H1 (cell line): ENCODE measurements around the gene LRP8. TPM values are rescaled to one million over a fixed set of nuclear protein-coding genes. Genes with fewer than 3 reads are reported as not detected.

Experiments used
- CTCF ChIA-PET: fragments of 300-600 bp; sonication (Branson Sonifier 250); formaldehyde crosslinking; loops from one replicate; lab custom pipeline; 2021; ENCODE audit not compliant: partially characterized antibody; lab: Charles Lee
- POLR2A ChIA-PET: fragments of 300-600 bp; sonication (Branson Sonifier 250); formaldehyde crosslinking; loops from one replicate; lab custom pipeline; 2021; ENCODE audit warnings: inconsistent platforms; ENCODE audit not compliant: partially characterized antibody; lab: Charles Lee
- DNase-seq, 2 experiments: peaks; one replicate each; pipeline versions ENCODE4 v3.0.0 to v3.0.0-alpha.2; 2010 to 2022; ENCODE audit warnings: low spot score in 2 of 2, low read depth in 1 of 2, mixed read lengths in 1 of 2
- FAIRE-seq: peaks from 2 replicates; lab custom pipeline; 2011; peaks lifted over from hg19 to GRCh38; lab: Jason Lieb, UNC
- H2AFZ ChIP-seq: 2 replicates; pipeline ENCODE4 v1.8.1; 2012; ENCODE audit warnings: low read length, inconsistent platforms
- H2AK5ac ChIP-seq: 2 replicates; pipeline ENCODE4 v1.6.1; 2013; ENCODE audit warnings: low read depth, low read length
- H2BK120ac ChIP-seq: replicated peaks from 2 replicates; pipeline ENCODE3; 2013; ENCODE audit warnings: low read depth, low read length, inconsistent platforms
- H2BK12ac ChIP-seq: 2 replicates; pipeline ENCODE4 v1.6.1; 2013; ENCODE audit warnings: low read depth, low read length
- H2BK15ac ChIP-seq: 2 replicates; pipeline ENCODE4 v1.6.1; 2013; ENCODE audit warnings: low read length
- H2BK20ac ChIP-seq: 2 replicates; pipeline ENCODE4 v1.6.1; 2013; ENCODE audit warnings: low read length
- H2BK5ac ChIP-seq: 2 replicates; pipeline ENCODE4 v1.6.1; 2013; ENCODE audit warnings: low read depth, low read length
- H3K14ac ChIP-seq: 2 replicates; pipeline ENCODE4 v1.6.1; 2013; ENCODE audit warnings: inconsistent platforms; ENCODE audit not compliant: insufficient read length
- H3K18ac ChIP-seq: 2 replicates; pipeline ENCODE4 v1.6.1; 2013; ENCODE audit warnings: low read length; ENCODE audit errors: extremely low read depth
- H3K23ac ChIP-seq: 2 replicates; pipeline ENCODE4 v1.6.1; 2013; ENCODE audit warnings: inconsistent platforms; ENCODE audit not compliant: insufficient read length
- H3K23me2 ChIP-seq: 2 replicates; pipeline ENCODE4 v1.6.1; 2013; ENCODE audit warnings: low read depth, low read length
- H3K27ac ChIP-seq: 2 replicates; pipeline ENCODE4 v1.6.1; 2011; ENCODE audit warnings: low read depth, low read length, inconsistent platforms
- H3K27me3 ChIP-seq, 4 experiments: replicated peaks in 1 of 4; 1 replicate in 1 of 4; 2 replicates in 3 of 4; pipeline versions ENCODE4 v1.6.1 to v1.8.1; 2011 to 2013; ENCODE audit warnings: low read length in 3 of 4, mild to moderate bottlenecking in 3 of 4, inconsistent platforms in 2 of 4, mixed read lengths in 2 of 4, moderate library complexity in 1 of 4; ENCODE audit not compliant: control insufficient read depth in 3 of 4, insufficient read depth in 3 of 4; ENCODE audit errors: extremely low read depth in 1 of 4
- H3K36me3 ChIP-seq, 4 experiments: 2 replicates each; pipeline versions ENCODE4 v1.6.1 to v1.8.1; 2011 to 2013; ENCODE audit warnings: mild to moderate bottlenecking in 4 of 4, low read length in 3 of 4, moderate library complexity in 2 of 4, control low read depth in 1 of 4, inconsistent platforms in 1 of 4; ENCODE audit not compliant: insufficient read depth in 4 of 4, control insufficient read depth in 2 of 4
- H3K4ac ChIP-seq: replicated peaks from 2 replicates; pipeline ENCODE3; 2013; ENCODE audit warnings: low read length, low read depth, mixed read lengths, inconsistent platforms; ENCODE audit not compliant: insufficient read length
- H3K4me1 ChIP-seq, 4 experiments: replicated peaks in 1 of 4; 1 replicate in 1 of 4; 2 replicates in 3 of 4; pipeline versions ENCODE4 v1.6.1 to v1.8.1; 2011 to 2013; ENCODE audit warnings: low read length in 3 of 4, inconsistent platforms in 2 of 4, mixed read lengths in 1 of 4; ENCODE audit not compliant: insufficient read depth in 4 of 4, control insufficient read depth in 3 of 4
- H3K4me2 ChIP-seq, 2 experiments: 2 replicates each; pipeline versions ENCODE4 v1.6.1 to v1.8.1; 2011 to 2013; ENCODE audit warnings: low read depth in 2 of 2, low read length in 2 of 2, control low read depth in 1 of 2, inconsistent platforms in 1 of 2, mild to moderate bottlenecking in 1 of 2; ENCODE audit not compliant: insufficient read depth in 1 of 2
- H3K4me3 ChIP-seq, 4 experiments: fragments of 200-600, 300-600 bp in 1 of 4; sonication (generic), shearing (Covaris generic), sonication (Bioruptor Twin) in 1 of 4; 2 replicates each; pipeline versions ENCODE4 v1.5.1 to v1.8.1; 2011 to 2016; ENCODE audit warnings: low read length in 4 of 4, low read depth in 3 of 4, control low read depth in 2 of 4, inconsistent platforms in 2 of 4, mild to moderate bottlenecking in 2 of 4, mixed read lengths in 1 of 4, moderate library complexity in 1 of 4; ENCODE audit not compliant: insufficient read depth in 2 of 4; ENCODE audit errors: extremely low read depth in 1 of 4
- H3K56ac ChIP-seq: replicated peaks from 2 replicates; pipeline ENCODE3; 2013; ENCODE audit warnings: low read depth, mild to moderate bottlenecking, mixed read lengths, low read length, inconsistent platforms; ENCODE audit not compliant: insufficient read length
- H3K79me1 ChIP-seq: 2 replicates; pipeline ENCODE4 v1.6.1; 2013; ENCODE audit warnings: low read depth, low read length, control low read depth
- H3K79me2 ChIP-seq, 2 experiments: 2 replicates each; pipeline versions ENCODE4 v1.6.1 to v1.8.1; 2012 to 2013; ENCODE audit warnings: low read length in 2 of 2, mild to moderate bottlenecking in 2 of 2, inconsistent platforms in 1 of 2; ENCODE audit not compliant: insufficient read depth in 2 of 2, control insufficient read depth in 1 of 2
- H3K9ac ChIP-seq, 4 experiments: replicated peaks in 1 of 4; 1 replicate in 1 of 4; 2 replicates in 3 of 4; pipeline versions ENCODE4 v1.6.1 to v1.8.1; 2011 to 2013; ENCODE audit warnings: low read depth in 3 of 4, low read length in 3 of 4, control low read depth in 2 of 4, mild to moderate bottlenecking in 2 of 4, moderate library complexity in 2 of 4, inconsistent platforms in 1 of 4; ENCODE audit errors: extremely low read depth in 1 of 4
- H3K9me3 ChIP-seq, 2 experiments: 2 replicates each; pipeline versions ENCODE4 v1.6.1 to v1.8.1; 2012 to 2013; ENCODE audit warnings: mild to moderate bottlenecking in 2 of 2, moderate library complexity in 2 of 2, control low read depth in 1 of 2, inconsistent platforms in 1 of 2, low read depth in 1 of 2, low read length in 1 of 2, mixed read lengths in 1 of 2; ENCODE audit not compliant: insufficient read depth in 2 of 2
- H4K20me1 ChIP-seq, 2 experiments: replicated peaks in 1 of 2; 2 replicates each; pipeline versions ENCODE3 to v1.8.1; 2011 to 2013; ENCODE audit warnings: inconsistent platforms in 2 of 2, low read length in 2 of 2, mild to moderate bottlenecking in 1 of 2; ENCODE audit not compliant: insufficient read depth in 2 of 2, control insufficient read depth in 1 of 2
- H4K5ac ChIP-seq: 2 replicates; pipeline ENCODE4 v1.6.1; 2013; ENCODE audit warnings: low read length, low read depth, mixed read lengths, inconsistent platforms; ENCODE audit not compliant: insufficient read length
- H4K8ac ChIP-seq: 2 replicates; pipeline ENCODE4 v1.8.0; 2013; ENCODE audit warnings: mild to moderate bottlenecking, moderate library complexity, low read length, inconsistent platforms; ENCODE audit not compliant: insufficient read depth; ENCODE audit errors: extremely low read depth
- H4K91ac ChIP-seq: replicated peaks from 2 replicates; pipeline ENCODE3; 2013; ENCODE audit warnings: low read length, mixed read lengths, inconsistent platforms; ENCODE audit not compliant: insufficient read length
- BACH1 ChIP-seq: IDR thresholded peaks from 2 replicates; pipeline ENCODE4 v1.6.1; 2012; ENCODE audit warnings: low read length, improper control_type of control experiment
- CBX8 ChIP-seq: fragments of 300-800, 300-1000 bp; sonication (generic); IDR thresholded peaks from 2 replicates; pipeline ENCODE4 v1.7.1; 2016; ENCODE audit warnings: low read depth, low read length, borderline replicate concordance
- CHD1 ChIP-seq: IDR thresholded peaks from 2 replicates; pipeline ENCODE4 v1.6.1; 2012; ENCODE audit warnings: low read depth, low read length, improper control_type of control experiment
- CHD2 ChIP-seq: IDR thresholded peaks from 2 replicates; pipeline ENCODE4 v1.6.1; 2012; ENCODE audit warnings: low read length, improper control_type of control experiment
- HDAC6 ChIP-seq: IDR thresholded peaks from one replicate; pipeline ENCODE4 v1.7.1; 2012; ENCODE audit warnings: low read depth, mild to moderate bottlenecking, inconsistent platforms, low read length, moderate library complexity
- PHF8 ChIP-seq: fragments of 200-600 bp; sonication (generic); conservative IDR thresholded peaks from 2 replicates; pipeline ENCODE4 v1.7.1; 2012; ENCODE audit warnings: low read depth, mild to moderate bottlenecking, inconsistent platforms, low read length, moderate library complexity
- POLR2A ChIP-seq, 2 experiments: IDR thresholded peaks; 1 replicate in 1 of 2; 2 replicates in 1 of 2; pipeline ENCODE4 v1.6.1; 2011; ENCODE audit warnings: low read depth in 2 of 2, low read length in 2 of 2, mild to moderate bottlenecking in 2 of 2; ENCODE audit errors: control extremely low read depth in 1 of 2
- RXRA ChIP-seq: IDR thresholded peaks from 2 replicates; pipeline ENCODE4 v1.6.1; 2011; ENCODE audit warnings: low read depth, mild to moderate bottlenecking, low read length, moderate library complexity; ENCODE audit not compliant: insufficient read depth
- SIX5 ChIP-seq: IDR thresholded peaks from 2 replicates; pipeline ENCODE4 v1.6.1; 2011; ENCODE audit warnings: mild to moderate bottlenecking, low read depth, low read length
- WGBS, 2 experiments: shearing (Covaris generic) in 1 of 2; methylation state at CpG; one replicate each; pipeline versions ENCODE4 v1.1.6 to v1.1.7; 2013 to 2015; ENCODE audit warnings: low lambda C conversion rate in 2 of 2, mixed read lengths in 2 of 2, inconsistent platforms in 1 of 2, low coverage in 1 of 2, missing lambda C conversion rate in 1 of 2; ENCODE audit not compliant: insufficient replicate concordance in 2 of 2, insufficient coverage in 1 of 2, insufficient read length in 1 of 2; ENCODE audit errors: extremely low coverage in 1 of 2, missing lambda C conversion rate in 1 of 2; 5-methylcytosine and 5-hydroxymethylcytosine counted together
- polyA plus RNA-seq, 7 experiments: library from polyadenylated mRNA; depleted of rRNA in 3 of 7; stranded (reverse) in 5 of 7; unstranded in 2 of 7; fragments of >200 nt in 5 of 7; fragments of 200-250 nt in 2 of 7; gene quantifications; 1 replicate in 5 of 7; 2 replicates in 1 of 7; 4 replicates in 1 of 7; pipeline versions ENCODE4 v1.2.1 to v1.2.3, GENCODE V29; 2011 to 2013; ENCODE audit warnings: missing spikeins in 2 of 7, mixed read lengths in 2 of 7
- total RNA-seq: library from RNA; stranded (reverse); fragmentation: NEBNext Ultra II Directional; extraction: Animal tissue kit (Norgen Biotek cat#: 25700); gene quantifications from 2 replicates; pipeline ENCODE4 v1.2.1, GENCODE V29; 2021
- TF ChIP-seq, protein P1 (sequence below): IDR thresholded peaks from 2 replicates; pipeline ENCODE4 v1.6.1; 2012; ENCODE audit warnings: inconsistent platforms

LRP8 gene
- total and polyA plus RNA-seq, 2 of the 8 experiments (the other 6 are each of a cell fraction or from before 2014, with no cell fraction given), result 63.2 to 66.4 TPM

DNA sequence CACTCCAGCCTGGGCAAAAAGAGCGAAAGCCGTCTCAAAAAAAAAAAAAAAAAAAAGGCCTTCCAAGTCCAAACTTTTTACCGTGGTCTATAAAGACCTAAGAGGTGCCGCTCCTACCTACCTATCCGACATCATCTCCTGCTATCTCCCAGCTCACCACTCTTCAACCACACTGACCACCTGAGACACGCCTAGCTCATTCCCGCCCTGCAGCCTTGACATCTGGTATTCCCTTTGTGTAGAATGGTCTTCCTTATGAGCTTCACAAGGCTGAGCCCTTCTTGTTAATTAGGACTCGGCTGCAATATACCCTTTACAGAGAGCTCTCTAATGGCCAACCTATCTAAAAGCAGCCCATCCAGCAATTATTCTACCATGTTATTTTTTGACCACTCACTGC, 90.2 kb downstream of the LRP8 start:
- Histone ChIP-seq H3K9ac (peak overlapping the region; percentile 76 to 89 (median 84); a peak in 6 of 7 replicates), H3K27me3 (no peaks in the 10 kb centered on the region; a peak in 1 of 7 replicates), H3K4ac (no peak overlapping the region), H2BK120ac (no peak overlapping the region), H3K14ac (no peak overlapping the region), H3K4me2 (peak overlapping the region; percentile 82 to 99), H3K79me1 (peaks cover 7% of the 10 kb centered on the region; the same call in 1 of the 2 replicates), H2AK5ac (no peak overlapping the region), H4K8ac (no peak overlapping the region; the same call in 1 of the 2 replicates), H2BK12ac (no peak overlapping the region), H3K27ac (no peak overlapping the region), H4K20me1 (peaks cover 0 to 6% of the 10 kb centered on the region in 2 experiments), H3K36me3 (peaks cover 13 to 35% (median 25%) of the 10 kb centered on the region in 4 experiments), H3K23me2 (peaks cover 8% of the 10 kb centered on the region), H2AFZ (no peak overlapping the region), H2BK15ac (no peak overlapping the region), H3K79me2 (peaks cover 10 to 24% of the 10 kb centered on the region in 2 experiments), H4K91ac (no peak overlapping the region), H3K9me3 (no peaks in the 10 kb centered on the region), H3K4me1 (no peaks in the 10 kb centered on the region; a peak in 1 of 7 replicates), H3K18ac (no peak overlapping the region), H3K56ac (no peak overlapping the region), H3K4me3 (peak overlapping the region; percentile 83 to 99 (median 90)), H2BK5ac (no peak overlapping the region), H2BK20ac (no peak overlapping the region), H3K23ac (no peak overlapping the region), H4K5ac (no peak overlapping the region)
- FAIRE-seq (no peak), DNase-seq (no peak)
- 56% methylated on average over 6 of the region's 8 CpGs; no CpG with 5 or more reads in 1 of the 2 experiments for WGBS, 2 experiments
- TF ChIP-seq, protein P1, sequence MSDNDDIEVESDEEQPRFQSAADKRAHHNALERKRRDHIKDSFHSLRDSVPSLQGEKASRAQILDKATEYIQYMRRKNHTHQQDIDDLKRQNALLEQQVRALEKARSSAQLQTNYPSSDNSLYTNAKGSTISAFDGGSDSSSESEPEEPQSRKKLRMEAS, result no peak
- TF ChIP-seq PHF8, result no peak
- no peak for TF ChIP-seq BACH1
- TF ChIP-seq SIX5, result no peak
- TF ChIP-seq RXRA, result no peak
- no peak for TF ChIP-seq HDAC6
- TF ChIP-seq CHD2, result no peak
- TF ChIP-seq CHD1, result no peak
- no peak for TF ChIP-seq POLR2A (IDR thresholded peaks at IDR 0.05; ENCODE audit: control extremely low read depth in 1 of 2, low read depth in 2 of 2, low read length in 2 of 2)
- TF ChIP-seq CBX8, result no peak
- ChIA-PET CTCF (interaction anchor here (0.6 kb wide), 1 partner anchor 587 kb away, joined by 3 read pairs; no protein-coding TSS in a partner anchor), POLR2A (interaction anchor here (0.9 to 10.8 kb wide), 5 partner anchors 9 to 159 kb away, joined by 3 to 62 read pairs (median 3); partner anchors contain the start of gene CZIB)
